ENCODE data around the gene TUBB. TPM values are rescaled to one million over a fixed set of nuclear protein-coding genes. Genes with fewer than 3 reads are reported as not detected.
A peak's percentile ranks its signal among the peaks of the same experiment; 100 is the strongest.

Gene TUBB
- total RNA-seq, 1 donor from 2014 or later, result 1,084 TPM

DNA sequence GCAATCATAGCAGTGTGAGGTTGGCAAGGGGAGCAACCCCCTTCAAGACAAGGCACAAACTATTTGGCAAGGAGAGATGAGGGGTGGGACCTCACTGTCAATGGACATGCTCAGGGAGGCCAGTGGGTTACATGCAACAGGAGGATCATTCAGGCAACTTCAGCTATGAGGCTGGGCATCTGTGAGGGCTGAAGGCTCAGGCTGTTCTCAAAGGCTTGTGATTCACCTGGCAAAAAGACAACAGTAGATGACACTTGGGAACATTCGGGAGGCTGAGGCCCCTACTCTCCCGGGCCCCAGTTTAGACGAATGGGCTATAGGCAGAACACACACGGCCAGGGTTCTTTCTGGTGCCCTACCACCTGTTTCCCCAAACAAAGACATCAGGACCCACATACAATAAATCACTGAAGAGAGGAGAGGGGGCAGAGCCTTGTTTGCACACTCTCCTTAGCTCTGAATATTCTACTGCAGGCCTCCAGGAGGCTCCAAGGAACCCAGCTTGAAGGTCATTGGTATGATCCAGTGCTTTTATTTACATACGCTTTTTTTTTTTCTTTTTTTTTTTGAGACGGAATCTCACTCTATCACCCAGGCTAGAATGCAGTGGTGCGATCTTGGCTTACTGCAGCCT lies 7.9 kb downstream of the TUBB start:
- Mint-ChIP-seq H3K4me1 (peaks cover 54% of the 10 kb centered on the region), H3K27me3 (no peaks in the 10 kb centered on the region), H3K36me3 (ENCODE audit: low read depth) (peaks cover 76% of the 10 kb centered on the region), H3K4me3 (no peak overlapping the region), H3K27ac (peak overlapping the region; percentile 25), H3K9me3 (no peaks in the 10 kb centered on the region)
- intact Hi-C loops (cut with micrococcal nuclease), result loop anchor here (10.0 kb wide), 1 partner anchor 357 kb away; no protein-coding TSS in a partner anchor
- peak; percentile 57 for DNase-seq

DNA sequence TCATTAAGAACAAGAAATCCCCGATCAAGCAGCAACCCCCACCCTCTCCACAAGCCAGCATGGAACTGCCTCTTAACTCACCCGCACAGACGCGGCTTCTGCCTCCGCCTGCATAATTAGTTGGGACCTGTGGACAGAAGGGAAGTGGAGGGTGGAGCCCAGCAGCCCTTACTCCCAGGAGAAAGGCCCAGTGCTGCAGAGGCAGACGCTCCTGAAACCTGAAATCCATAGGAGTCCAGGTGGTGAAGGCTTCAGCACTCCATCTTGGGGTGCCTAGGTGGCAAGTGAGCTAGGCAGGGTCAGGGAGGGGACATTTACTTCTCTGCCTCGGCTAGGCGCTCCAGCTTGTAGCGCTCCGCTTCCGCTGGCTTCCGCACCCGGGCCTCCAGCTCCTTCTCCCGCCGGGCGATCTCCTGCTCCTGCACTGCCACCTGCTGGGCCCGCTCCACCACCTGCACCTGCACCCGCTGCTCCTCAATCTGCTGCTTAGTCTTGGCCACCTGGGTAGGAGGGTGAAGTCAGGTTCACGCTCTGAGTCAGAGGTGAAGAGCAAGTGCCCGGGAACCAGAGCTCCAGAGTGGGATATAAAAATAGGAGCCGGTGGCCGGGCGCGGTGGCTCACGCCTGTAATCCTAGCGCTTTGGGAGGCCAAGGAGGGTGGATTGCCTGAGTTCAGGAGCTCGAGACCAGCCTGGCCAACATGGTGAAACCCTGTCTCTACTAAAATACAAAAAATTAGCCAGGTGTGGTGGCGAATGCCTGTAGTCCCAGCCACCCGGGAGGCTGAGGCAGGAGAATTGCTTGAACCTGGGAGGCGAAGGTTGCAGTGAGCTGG lies 10.7 kb downstream of the TUBB start:
- H3K27ac Mint-ChIP-seq, result peak overlapping the region; percentile 87
- H3K27me3 Mint-ChIP-seq, result no peaks in the 10 kb centered on the region
- peak; percentile 95 for DNase-seq
- intact Hi-C loops (cut with micrococcal nuclease), result loop anchor here (1.0 to 10.0 kb wide), 3 partner anchors 9 to 624 kb away; partner anchors contain the start of gene HLA-B
- H3K4me1 Mint-ChIP-seq, result peaks cover 49% of the 10 kb centered on the region
- H3K4me3 Mint-ChIP-seq, result peak overlapping the region; percentile 75
- no peaks in the 10 kb centered on the region for H3K9me3 Mint-ChIP-seq
- H3K36me3 Mint-ChIP-seq (ENCODE audit: low read depth), result peaks cover 68% of the 10 kb centered on the region

DNA sequence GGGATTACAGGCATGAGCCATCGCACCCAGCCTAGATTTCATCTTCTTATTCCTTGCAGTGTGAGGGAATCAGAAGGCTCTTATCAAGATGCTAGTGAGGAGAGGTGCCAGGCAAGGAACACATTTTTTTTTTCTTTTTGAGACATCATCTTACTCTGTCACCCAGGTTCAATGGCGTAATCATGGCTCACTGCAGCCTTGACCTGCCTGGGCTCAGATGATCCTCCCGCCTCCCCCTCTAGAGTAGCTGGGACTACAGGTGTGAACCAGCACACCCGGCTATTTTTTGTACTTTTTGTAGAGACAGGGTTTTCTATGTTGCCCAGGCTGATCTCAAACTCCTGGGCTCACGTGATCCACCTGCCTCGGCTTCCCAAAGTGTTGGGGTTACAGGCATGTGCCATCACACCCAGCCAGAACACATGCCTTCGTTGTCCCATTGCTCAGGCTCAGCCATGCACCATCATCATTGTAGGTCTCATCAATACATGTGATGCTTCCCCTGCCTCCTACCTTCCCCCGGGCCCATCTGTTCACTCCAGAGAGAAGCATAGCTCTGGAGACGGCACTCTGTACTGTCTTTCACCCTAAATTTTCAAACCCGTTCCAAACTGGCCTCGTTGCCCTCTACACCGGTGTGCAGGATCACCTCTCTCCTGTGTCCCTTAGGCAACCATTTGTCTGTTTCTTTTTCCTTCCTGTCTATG lies 12.2 kb downstream of the TUBB start:
- Mint-ChIP-seq H3K4me1 (peaks cover 58% of the 10 kb centered on the region), H3K27me3 (no peaks in the 10 kb centered on the region), H3K4me3 (peak overlapping the region; percentile 8), H3K36me3 (ENCODE audit: low read depth) (peaks cover 71% of the 10 kb centered on the region), H3K27ac (peak overlapping the region; percentile 34), H3K9me3 (no peaks in the 10 kb centered on the region)
- intact Hi-C loops (cut with micrococcal nuclease), result loop anchor here (10.0 kb wide), 1 partner anchor 622 kb away; the partner anchor contains the start of gene HLA-B
- no peak for DNase-seq

DNA sequence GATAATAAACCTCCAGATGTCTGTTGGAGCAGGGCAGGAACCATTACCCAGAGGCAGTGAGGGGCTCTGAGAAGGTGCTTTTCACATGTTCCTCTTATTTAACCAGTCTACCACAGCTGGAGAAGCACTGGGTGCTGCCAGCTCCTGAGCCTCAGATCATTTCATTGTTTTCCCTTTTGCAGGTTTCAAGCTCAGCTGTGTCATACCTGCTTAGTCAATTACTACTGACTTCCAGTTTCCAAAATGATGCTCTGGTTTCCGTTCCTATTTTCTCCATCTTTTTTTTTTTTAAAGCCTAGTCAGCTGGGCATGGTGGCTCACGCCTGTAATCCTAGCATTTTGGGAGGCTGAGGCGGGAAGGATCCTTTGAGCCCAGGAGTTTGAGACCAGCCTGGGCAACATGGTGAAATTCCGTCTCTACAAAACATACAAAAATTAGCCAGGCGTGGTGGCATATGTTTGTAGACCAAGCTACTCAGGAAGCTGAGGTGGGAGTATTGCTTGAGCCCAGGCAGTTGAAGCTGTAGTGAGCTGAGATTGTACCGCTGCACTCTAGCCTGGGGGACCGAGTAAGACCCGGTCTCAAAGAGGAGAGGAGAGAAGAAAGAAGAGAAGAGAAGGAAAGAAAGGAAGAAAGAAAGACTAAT lies 15.6 kb downstream of the TUBB start:
- H3K4me1 Mint-ChIP-seq, result peaks cover 73% of the 10 kb centered on the region
- no peak for DNase-seq
- H3K9me3 Mint-ChIP-seq, result no peaks in the 10 kb centered on the region
- peaks cover 81% of the 10 kb centered on the region for H3K36me3 Mint-ChIP-seq (ENCODE audit: low read depth)
- intact Hi-C loops (cut with micrococcal nuclease), result loop anchor here (2.0 to 10.0 kb wide), 3 partner anchors 15 to 619 kb away; partner anchors contain the start of genes HLA-B and TUBB
- H3K27ac Mint-ChIP-seq, result peak overlapping the region; percentile 97
- H3K4me3 Mint-ChIP-seq, result peak overlapping the region; percentile 80
- H3K27me3 Mint-ChIP-seq, result no peaks in the 10 kb centered on the region

DNA sequence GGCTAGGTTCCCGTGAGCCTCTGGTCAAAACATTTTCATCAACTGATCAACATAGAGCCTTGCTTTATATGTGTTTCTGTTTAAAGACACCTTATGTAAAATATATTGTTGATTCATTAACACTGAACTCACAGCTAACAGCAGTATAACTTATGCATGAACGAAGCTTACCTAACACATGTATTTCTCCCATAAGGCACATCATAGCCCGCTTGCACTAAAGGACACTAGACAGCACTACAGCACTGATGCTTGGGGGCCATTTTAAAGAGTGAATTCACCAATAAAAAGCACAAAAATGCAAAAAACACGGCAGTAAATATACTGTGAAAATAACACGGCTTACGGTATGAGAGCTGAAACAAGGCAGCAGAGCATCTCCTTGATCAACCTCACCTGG lies 18.4 kb downstream of the TUBB start:
- peak overlapping the region; percentile 98 for H3K4me3 Mint-ChIP-seq
- peaks cover 67% of the 10 kb centered on the region for H3K4me1 Mint-ChIP-seq
- peaks cover 88% of the 10 kb centered on the region for H3K36me3 Mint-ChIP-seq (ENCODE audit: low read depth)
- no peaks in the 10 kb centered on the region for H3K9me3 Mint-ChIP-seq
- H3K27me3 Mint-ChIP-seq, result no peaks in the 10 kb centered on the region
- peak overlapping the region; percentile 81 for H3K27ac Mint-ChIP-seq
- DNase-seq, result no peak
- intact Hi-C loops (cut with micrococcal nuclease), result loop anchor here (5.0 to 10.0 kb wide), 2 partner anchors 56 to 616 kb away; partner anchors contain the start of gene HLA-B

DNA sequence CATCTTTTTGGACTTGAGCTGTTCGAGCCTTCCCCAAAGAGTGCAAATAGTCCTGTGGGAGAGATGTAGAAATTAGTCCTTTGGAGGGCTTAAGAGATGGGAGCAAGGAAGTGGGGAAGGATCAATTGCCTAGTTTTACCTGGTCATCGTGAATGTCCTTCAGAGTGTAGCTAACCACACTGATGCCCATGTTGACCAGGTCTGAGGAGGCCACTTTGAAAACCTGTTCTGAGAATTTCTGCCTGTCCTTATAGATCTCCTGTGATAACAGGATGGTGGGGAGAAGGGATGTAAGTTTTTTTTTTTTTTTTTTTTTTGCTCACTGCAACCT lies 20.4 kb downstream of the TUBB start:
- H3K27ac Mint-ChIP-seq, result peak overlapping the region; percentile 94
- peaks cover 83% of the 10 kb centered on the region for H3K36me3 Mint-ChIP-seq (ENCODE audit: low read depth)
- H3K4me1 Mint-ChIP-seq, result peaks cover 66% of the 10 kb centered on the region
- intact Hi-C loops (cut with micrococcal nuclease), result loop anchor here (5.0 kb wide), 1 partner anchor 347 kb away; no protein-coding TSS in a partner anchor
- no peaks in the 10 kb centered on the region for H3K9me3 Mint-ChIP-seq
- H3K27me3 Mint-ChIP-seq, result no peaks in the 10 kb centered on the region
- no peak for DNase-seq
- H3K4me3 Mint-ChIP-seq, result peak overlapping the region; percentile 98

DNA sequence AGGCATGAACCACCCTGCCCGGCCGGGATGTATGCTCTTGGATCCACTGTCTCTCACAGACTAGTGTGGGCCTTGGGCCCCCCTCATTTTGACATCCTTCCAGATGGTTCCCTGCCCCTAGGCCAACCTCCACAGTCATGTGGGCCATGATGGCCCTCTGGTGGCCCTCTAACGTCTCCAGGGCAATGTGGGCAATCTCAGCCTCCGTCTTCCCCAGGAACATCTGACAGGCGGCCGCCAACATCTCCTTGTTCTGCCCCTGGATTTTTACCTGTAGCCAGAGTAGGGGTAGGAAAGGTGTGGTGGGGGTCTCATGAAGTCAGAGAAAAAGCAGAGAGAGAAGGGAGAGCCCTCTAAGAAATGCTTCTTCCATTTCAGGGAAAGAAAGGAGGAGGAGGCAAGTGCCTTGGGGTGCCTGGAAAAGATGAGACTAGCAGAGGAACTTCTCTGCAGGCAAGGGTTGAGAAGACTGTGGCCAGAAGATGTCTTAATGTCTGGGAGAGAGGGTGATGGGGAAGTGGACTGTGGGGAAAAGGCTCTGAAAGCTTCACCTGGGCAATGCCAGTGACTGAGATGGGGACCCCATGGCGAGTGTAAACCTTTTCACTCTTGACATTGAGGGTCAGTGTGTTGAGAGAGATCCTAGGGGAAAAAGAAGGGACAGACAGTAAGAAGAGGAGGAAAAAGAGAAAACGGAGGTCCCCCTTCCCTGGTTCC lies 21.1 kb downstream of the TUBB start:
- DNase-seq, result peak; percentile 61
- Mint-ChIP-seq H3K36me3 (ENCODE audit: low read depth) (peaks cover 76% of the 10 kb centered on the region), H3K4me3 (peak overlapping the region; percentile 98), H3K27ac (peak overlapping the region; percentile 94), H3K4me1 (peaks cover 62% of the 10 kb centered on the region), H3K27me3 (no peaks in the 10 kb centered on the region), H3K9me3 (no peaks in the 10 kb centered on the region)
- intact Hi-C loops (cut with micrococcal nuclease), result loop anchor here (5.0 kb wide), 1 partner anchor 346 kb away; no protein-coding TSS in a partner anchor

DNA sequence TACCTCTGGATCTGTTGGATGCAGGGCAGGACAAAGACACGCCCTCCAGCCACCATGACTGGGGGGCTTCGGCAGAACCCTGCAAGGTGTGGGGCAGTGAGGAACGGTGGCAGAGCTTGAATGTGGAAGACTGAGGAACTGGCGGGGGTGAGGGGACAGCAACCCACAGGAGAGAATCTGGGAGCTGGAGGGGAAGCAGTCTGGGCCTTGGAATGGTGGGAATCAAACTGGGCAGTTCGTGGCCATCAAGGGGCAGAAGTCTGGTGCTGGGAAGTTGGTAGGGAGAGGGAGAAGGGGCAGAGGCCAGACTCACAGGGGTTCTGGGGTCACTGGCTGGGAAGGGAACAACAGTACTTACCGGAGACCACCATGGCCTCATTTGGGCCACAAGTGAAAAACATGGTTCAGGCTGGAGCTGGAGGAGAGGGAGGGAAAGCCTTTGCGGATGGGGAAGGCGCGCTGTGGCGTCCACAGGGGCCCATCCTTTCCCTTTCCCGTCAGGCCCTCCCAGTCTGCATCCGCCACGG lies 21.7 kb downstream of the TUBB start:
- no peaks in the 10 kb centered on the region for H3K9me3 Mint-ChIP-seq
- H3K27ac Mint-ChIP-seq, result peak overlapping the region; percentile 94
- peak overlapping the region; percentile 98 for H3K4me3 Mint-ChIP-seq
- no peaks in the 10 kb centered on the region for H3K27me3 Mint-ChIP-seq
- H3K4me1 Mint-ChIP-seq, result peaks cover 61% of the 10 kb centered on the region
- intact Hi-C loops (cut with micrococcal nuclease), result loop anchor here (1.0 to 5.0 kb wide), 7 partner anchors 8 to 345 kb away; partner anchors contain the start of genes MDC1, MRPS18B and PPP1R10
- DNase-seq, result peak; percentile 67
- peaks cover 71% of the 10 kb centered on the region for H3K36me3 Mint-ChIP-seq (ENCODE audit: low read depth)

DNA sequence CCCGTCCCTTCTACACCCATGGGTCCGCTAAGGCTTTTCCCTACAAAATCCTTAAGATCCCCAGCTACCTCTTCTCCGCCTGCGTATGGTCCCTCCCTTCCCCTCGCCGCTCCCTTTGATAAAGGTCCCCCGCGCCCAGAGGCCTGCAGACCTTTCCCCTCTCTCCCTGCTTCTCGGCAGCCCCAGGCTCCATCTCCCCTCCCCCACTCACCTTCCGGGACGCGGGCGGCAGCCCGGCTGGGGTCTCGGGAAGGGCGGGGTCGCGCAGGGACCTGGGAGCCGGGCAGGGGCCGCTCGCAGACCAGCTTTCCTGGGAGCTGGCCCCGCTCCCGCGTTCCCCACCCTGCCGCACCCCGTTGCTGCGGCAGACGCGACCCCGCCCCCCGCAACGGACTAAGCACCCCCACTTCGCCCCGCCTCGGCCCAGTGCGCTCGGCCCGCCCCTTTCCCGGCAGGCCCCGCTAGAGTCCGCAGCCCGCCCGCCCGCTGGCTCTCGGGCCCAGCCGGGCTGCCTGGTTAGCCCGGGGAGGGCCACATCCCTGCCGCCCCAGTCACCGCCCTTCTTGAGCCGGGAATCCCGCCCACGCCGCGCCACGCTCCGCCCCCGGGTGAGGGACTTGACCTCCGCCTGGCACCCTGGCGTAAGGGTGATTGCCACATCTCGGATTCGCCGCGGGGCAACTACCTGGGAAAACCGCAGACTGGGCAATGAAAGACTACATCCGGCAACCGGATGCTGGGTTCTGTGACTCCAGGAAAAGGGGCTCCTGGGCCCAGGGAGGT lies 22.4 kb downstream of the TUBB start, which contains the start of gene FLOT1:
TSS of gene FLOT1 (minus strand) at position 372 of the 783 bp plus-strand sequence. CDS start 498 bp downstream, outside the sequence.
- Mint-ChIP-seq H3K36me3 (ENCODE audit: low read depth) (peaks cover 64% of the 10 kb centered on the region), H3K27ac (peak within 1 kb of the TSS; percentile 94), H3K27me3 (no peaks in the 10 kb centered on the region), H3K4me3 (peak within 1 kb of the TSS; percentile 98), H3K4me1 (peaks cover 60% of the 10 kb centered on the region), H3K9me3 (no peaks in the 10 kb centered on the region)
- DNase-seq, result peak; percentile 98
- intact Hi-C loops (cut with micrococcal nuclease), result loop anchor here (1.0 to 5.0 kb wide), 7 partner anchors 8 to 345 kb away; partner anchors contain the start of genes MDC1, MRPS18B and PPP1R10

DNA sequence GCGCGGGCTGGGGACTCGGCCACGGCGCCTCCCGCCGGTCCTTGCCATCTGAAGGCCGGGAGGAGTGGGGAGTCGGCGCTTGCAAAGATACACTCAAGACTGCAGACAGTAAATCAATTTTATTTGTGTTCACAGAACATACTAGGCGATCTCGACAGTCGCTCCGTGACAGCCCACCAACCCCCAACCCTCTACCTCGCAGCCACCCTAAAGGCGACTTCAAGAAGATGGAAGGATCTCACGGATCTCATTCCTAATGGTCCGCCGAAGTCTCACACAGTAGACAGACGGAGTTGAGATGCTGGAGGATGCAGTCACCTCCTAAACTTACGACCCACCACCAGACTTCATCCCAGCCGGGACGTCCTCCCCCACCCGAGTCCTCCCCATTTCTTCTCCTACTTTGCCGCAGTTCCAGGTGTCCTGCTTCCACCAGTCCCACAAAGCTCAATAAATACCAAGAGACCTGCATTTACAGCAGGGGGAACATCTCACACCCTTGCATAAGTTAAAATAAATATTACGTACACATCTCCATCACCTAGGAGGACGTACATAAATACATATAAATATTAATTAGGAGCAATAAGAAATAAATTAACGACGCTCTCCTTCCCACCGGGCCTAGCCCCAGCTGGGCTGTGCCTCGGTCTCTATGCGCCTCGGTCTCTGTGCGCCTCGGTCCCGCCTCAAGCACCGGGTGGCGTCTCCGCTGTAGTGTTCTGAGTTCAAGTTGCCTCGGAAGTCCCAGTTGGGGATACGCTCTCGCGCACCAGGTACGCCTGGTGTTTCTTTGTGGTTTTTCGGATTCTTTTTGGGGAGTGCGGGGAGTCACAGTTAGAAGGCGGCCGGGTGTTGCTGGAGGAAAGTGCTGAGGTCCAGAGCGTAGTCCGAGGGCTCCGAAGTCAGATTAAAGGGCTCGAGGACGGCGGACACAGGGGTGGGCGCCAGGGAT lies 23.2 kb downstream of the TUBB start:
- H3K27ac Mint-ChIP-seq, result peak overlapping the region; percentile 94
- intact Hi-C loops (cut with micrococcal nuclease), result loop anchor here (1.0 to 5.0 kb wide), 3 partner anchors 67 to 344 kb away; partner anchors contain the start of genes MRPS18B and PPP1R10
- H3K9me3 Mint-ChIP-seq, result no peaks in the 10 kb centered on the region
- DNase-seq, result peak; percentile 84
- H3K36me3 Mint-ChIP-seq (ENCODE audit: low read depth), result peaks cover 56% of the 10 kb centered on the region
- H3K4me3 Mint-ChIP-seq, result peak overlapping the region; percentile 98
- H3K4me1 Mint-ChIP-seq, result peaks cover 64% of the 10 kb centered on the region
- H3K27me3 Mint-ChIP-seq, result no peaks in the 10 kb centered on the region
